Activated CD4-positive, CD25-positive, alpha-beta regulatory T cell (primary cell): Measurements from ENCODE around the gene PPP2R3A.
A peak's percentile ranks its signal among the peaks of the same experiment; 100 is the strongest.
"Not testable (repeated sequence)": the region's sequence is repeated elsewhere in the genome, so short reads cannot be mapped to it uniquely, and the experiment has no call there.

Experiments used
- DNase-seq, 4 experiments: peaks; one replicate each; lab custom pipeline; 2025; lab: John Stamatoyannopoulos, UW

PPP2R3A gene, protein sequence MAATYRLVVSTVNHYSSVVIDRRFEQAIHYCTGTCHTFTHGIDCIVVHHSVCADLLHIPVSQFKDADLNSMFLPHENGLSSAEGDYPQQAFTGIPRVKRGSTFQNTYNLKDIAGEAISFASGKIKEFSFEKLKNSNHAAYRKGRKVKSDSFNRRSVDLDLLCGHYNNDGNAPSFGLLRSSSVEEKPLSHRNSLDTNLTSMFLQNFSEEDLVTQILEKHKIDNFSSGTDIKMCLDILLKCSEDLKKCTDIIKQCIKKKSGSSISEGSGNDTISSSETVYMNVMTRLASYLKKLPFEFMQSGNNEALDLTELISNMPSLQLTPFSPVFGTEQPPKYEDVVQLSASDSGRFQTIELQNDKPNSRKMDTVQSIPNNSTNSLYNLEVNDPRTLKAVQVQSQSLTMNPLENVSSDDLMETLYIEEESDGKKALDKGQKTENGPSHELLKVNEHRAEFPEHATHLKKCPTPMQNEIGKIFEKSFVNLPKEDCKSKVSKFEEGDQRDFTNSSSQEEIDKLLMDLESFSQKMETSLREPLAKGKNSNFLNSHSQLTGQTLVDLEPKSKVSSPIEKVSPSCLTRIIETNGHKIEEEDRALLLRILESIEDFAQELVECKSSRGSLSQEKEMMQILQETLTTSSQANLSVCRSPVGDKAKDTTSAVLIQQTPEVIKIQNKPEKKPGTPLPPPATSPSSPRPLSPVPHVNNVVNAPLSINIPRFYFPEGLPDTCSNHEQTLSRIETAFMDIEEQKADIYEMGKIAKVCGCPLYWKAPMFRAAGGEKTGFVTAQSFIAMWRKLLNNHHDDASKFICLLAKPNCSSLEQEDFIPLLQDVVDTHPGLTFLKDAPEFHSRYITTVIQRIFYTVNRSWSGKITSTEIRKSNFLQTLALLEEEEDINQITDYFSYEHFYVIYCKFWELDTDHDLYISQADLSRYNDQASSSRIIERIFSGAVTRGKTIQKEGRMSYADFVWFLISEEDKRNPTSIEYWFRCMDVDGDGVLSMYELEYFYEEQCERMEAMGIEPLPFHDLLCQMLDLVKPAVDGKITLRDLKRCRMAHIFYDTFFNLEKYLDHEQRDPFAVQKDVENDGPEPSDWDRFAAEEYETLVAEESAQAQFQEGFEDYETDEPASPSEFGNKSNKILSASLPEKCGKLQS (N-terminal part only)

DNA sequence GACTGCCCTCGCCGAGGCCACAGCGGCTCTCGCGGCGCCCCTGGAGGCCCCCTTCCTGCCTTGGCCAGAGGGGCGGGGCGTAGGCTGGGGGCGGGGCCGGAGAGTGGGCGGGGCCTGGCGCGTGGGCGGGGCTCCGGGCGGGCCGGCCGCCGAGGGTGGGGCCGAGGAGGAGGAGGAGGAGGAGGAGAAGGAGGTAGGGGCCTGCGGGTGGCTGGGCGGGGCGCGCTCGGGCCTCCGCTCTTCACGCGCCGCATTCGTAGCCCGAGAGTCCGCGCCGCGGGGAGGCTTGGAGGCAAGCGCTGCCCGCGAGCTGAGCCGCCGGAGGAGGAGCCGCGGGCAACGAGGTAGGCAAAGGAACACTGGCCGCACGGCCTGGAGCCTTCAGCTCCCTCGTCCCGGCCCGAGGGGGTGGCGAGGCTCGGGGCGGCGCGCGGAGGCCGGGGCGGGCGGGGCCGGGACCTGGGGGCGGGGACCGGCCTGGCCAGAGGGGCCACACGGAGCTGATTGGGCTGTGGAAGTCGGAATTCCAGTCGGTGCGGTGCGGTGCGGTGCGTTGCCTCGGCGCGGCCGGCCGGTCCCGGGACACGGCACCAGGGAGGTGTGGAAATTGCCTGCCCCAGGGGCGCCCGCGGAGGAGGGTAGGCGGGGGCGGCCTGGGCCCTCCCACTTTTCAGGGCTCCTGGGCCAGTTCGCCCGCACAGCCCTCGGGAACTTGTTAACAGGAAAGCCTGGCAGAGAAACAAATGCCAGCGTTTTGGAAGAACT, at the start of gene PPP2R3A:
TSS of gene PPP2R3A (plus strand) at position 223 of the 765 bp plus-strand sequence. CDS start 35,771 bp downstream, outside the sequence.
- peak; percentile 6 to 31 (median 16) for DNase-seq

DNA sequence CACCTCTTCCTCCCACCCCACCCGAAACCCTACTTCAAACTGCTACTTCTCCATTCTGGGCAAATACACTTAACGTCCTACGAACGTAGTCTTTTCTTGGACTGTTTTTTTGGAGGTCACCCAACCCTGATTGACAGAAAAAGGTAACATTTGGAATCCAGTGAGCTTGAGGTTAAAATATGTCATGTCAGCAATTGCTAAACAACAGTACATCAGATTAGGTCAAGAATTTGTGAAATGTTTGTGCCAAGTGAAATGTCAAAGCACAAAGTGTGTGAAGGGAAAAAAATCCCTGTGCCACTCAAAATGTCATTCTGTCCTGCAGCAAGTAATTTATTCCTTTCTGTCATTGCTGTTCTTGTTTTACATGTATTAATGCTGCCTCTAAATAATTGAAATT, 49.2 kb upstream of the PPP2R3A start:
- DNase-seq: no peak

DNA sequence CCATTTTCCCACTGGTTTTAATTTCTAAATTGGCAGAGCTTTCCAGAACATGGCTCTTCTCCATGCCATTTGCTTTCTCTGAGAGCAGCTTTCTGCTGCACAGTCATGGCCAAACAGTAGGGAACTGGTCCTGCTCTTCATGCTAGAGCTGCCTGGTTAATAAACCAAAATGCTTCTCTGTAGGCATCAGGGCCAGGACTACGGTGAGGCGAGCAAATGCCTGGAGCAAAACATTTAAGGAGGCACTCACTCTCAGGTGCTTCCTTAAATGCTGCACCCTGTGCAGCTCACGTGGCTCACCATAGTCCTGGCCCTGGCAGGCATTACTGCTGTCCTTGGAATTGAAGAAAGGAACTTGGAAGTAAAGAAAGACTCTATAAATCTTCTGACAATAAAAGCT, 48.5 kb upstream of the PPP2R3A start:
- DNase-seq: no peak

DNA sequence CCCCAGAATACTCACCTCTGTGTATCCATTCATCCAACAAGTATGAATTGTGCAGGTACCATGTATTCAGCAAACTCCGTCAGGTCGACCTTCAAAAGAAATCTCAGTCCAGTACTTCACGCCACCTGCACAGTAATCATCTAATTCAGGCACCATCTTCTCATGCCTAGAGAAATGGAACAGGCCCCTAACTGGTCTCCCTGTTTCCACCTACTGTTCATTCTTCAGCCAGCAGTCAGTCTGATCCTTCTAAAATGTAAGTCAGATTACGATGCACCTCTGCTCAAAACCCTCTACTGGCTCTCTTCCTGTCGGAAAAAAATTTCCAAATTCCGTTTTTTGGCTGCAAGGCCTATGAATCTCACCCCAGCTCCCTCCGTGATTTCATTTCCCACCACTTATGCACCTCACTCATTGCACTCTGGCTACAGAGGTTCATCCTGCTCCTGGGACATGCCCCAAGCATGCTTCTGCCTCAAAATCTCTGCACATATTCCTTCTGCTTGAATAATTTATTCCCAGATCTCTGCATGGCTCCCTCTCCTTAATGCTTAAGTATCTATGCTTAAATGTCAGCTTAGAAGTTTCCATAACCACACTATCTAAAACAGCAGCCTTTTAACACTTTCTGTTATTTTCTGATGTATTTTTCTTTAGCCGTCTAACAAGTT, 47.5 kb upstream of the PPP2R3A start:
- no peak for DNase-seq

DNA sequence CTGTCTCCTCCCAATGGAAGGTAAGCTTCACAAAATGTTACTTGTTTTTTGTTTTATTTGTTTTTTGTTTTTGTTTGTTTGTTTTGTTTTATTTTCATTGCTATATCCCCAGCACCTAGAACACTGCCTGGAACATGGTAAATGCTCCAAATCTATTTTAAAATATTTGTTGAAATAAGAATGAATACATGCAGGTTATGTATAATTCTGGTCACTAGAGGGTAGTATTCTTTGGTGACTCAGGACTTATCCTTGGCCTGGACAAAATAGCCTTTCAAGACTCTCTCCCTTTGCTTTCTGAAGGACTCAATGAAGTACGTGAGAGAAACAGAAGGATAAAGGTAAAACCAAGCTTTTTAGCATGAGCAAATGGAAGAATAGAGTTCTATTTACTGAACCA, 46.9 kb upstream of the PPP2R3A start:
- DNase-seq: no peak

DNA sequence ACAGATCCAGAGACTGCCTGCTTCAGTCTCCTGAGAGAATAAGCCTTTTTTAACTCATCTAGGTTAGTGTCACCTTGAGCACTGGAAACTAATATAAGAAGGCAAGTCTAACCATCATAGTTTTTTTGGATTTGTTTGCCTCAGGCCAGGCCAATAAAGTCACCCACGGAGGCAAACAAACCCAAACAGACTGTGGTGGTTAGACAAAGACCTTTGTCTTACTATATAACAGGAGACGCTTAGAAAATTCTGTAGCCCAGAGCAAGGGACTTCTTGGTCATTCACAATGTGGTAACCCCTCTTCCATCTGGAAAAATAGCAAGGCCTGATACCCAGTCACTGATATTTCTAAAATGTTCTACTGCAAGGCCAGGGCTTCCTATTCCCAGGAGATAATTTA, 45.3 kb upstream of the PPP2R3A start:
- no peak for DNase-seq

DNA sequence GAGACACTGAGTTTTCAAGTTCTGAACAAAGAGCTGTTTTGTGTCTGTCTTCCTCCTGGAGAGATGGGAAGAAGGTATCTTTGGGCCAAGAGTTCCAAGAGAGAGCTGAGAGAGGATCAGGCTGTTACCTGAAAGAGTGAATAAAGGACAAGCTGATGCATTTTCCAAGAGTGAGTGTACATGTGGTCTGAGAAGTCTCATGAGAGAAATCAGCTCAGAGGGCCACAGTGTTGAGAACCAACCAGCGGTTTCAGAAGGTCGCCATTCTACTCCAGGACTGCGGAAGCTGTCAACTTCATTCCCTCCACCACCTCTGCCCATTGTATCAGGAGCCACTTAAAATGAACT, 42.7 kb upstream of the PPP2R3A start:
- no peak for DNase-seq

DNA sequence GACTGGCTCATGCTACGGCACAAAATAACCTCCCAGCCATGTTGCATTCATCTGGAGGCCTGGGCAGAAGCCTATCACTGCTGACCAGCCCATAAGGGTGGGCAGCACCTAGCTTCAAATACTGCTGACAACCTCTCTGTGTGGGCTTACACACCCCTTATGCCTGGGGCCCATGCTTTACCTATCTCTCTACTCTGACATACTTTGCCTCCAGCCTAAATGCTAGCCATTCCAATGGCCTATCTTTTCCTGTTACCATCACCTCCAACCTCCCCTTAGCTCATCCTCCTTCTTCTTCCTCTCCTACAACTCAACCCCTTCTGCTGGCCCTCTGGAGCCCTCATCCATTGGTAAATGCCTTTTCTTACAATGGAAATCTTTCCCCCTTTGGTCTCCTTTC, 41.0 kb upstream of the PPP2R3A start:
- no peak for DNase-seq

- DNase-seq: no peak
Observed at GRCh38 chr3:135926664-135927063, 38.9 kb upstream of the PPP2R3A start.

- DNase-seq: no peak
Observed at GRCh38 chr3:135927155-135927554, 38.4 kb upstream of the PPP2R3A start.

GRCh38 chr3:135929670-135930069, 35.9 kb upstream of the PPP2R3A start:
- no peak for DNase-seq

DNA sequence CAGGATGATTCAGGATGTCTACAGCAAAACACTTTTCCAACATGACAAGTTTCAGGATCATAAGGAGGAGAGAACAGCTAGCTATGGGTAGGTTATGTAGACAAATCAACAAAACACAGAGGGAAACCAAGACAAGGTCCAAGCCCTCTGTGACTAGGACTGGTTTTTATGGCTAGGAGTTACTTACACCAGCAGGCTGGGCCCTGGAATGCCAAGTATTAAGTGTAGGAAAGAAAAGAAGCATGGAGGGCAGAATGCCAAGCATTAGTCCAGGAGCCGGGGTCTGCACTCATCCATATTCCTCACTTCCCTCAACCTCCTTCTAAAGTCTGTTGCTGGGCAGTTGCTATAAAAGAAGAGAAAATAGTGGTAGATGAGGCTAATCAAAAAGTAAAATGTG, 35.3 kb upstream of the PPP2R3A start:
- DNase-seq: no peak

DNA sequence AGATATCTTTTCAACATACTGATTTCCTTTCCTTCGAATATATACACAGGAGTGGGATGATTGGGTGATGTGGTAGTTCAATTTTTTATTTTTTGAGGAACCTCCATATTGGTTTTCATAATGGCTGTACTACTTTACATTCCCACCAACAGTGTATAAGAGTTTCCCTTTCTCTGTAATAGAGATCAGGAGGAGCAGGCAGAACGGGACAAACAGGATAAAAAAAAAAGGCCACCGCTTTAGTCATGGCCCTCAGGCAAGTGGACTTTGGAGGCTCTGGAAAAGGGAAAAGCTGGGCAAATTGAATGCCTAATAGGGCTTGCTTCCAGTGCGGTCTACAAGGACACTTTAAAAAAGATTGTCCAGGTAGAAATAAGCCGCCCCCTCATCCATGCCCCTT, 30.4 kb upstream of the PPP2R3A start:
- DNase-seq: not testable (repeated sequence)

DNA sequence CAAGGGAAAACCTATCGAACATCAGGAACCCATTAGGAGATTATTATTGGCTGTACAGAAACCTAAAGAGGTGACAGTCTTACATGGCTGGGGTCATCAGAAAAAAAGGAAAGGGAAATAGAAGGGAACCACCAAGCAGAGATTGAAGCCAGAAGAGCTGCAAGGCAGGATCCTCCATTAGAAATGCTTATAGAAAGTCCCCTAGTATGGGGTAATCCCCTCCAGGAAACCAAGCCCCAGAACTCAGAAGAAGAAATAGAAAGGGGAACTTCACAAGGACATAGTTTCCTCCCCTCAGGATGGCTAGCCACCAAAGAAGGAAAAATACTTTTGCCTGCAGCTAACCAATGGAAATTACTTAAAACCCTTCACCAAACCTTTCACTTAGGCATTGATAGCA, 27.8 kb upstream of the PPP2R3A start:
- DNase-seq: not testable (repeated sequence)

DNA sequence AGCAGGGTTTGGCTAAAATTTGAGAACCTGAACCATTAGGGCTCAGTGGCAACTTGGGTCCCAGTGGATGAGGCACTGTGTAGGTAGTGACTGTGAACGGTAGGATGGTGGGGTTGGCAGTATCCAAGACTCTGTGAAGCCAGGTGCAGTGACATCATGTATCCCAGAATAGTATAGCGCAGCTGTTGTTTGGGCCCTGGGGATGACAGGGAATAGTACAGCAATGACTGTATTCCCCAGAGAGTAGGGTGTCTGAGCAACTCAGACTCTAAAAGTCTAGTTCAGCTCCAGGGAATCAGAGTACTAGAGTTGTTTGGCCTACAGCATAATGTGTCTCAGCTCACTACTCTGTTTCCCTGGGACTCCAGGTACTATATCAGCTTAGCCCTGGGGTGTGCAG, 20.7 kb upstream of the PPP2R3A start:
- no peak for DNase-seq

DNA sequence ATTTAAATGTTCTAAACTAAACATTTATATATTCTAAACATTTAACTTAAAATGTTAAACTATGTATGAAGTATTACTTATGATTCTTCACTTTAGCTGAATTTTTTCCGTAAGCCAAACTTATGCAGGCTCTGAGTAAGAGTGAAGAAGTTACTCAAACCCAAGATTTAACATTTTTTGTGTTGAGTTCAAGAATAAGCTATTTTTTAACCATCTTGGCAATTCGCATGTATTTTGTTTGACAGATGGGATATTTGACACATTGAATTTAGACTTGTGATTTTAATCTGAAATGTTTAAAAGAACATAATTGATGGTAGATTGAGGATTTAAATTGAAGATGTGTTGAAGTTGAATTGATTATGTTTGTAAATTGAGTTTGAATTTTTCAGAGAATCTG, 14.6 kb upstream of the PPP2R3A start:
- DNase-seq: no peak

GRCh38 chr3:135964160-135964955, 1.2 kb upstream of the PPP2R3A start:
- DNase-seq: no peak

GRCh38 chr3:135965129-135965505, 411 bp upstream of the PPP2R3A start:
- DNase-seq: no peak

GRCh38 chr3:135966271-135966961, 888 bp downstream of the PPP2R3A start:
- no peak for DNase-seq

GRCh38 chr3:135966962-135967274, 1.4 kb downstream of the PPP2R3A start:
- DNase-seq: no peak
